Lower leg skin (tissue), 4 donors: ENCODE data around the gene FOXL2. TPM values are rescaled to one million over a fixed set of nuclear protein-coding genes. Genes with fewer than 3 reads are reported as not detected.

Source experiments
- DNase-seq, 2 donors: peaks; one replicate each; pipeline ENCODE4 v3.0.0-alpha.2; 2019; ENCODE audit warnings: low spot score in 2 of 2
- H3K4me3 ChIP-seq: fragments of 200-600 bp; sonication (generic); 2 replicates; pipeline ENCODE4 v1.5.1; 2017; ENCODE audit warnings: mild to moderate bottlenecking, low read depth; ENCODE audit not compliant: poor library complexity, severe bottlenecking
- POLR2A ChIP-seq, 2 donors: fragments of 450-650 bp; IDR thresholded peaks; one replicate each; pipeline ENCODE4 v1.6.1; 2016 to 2017; ENCODE audit warnings: antibody characterized with exemption in 2 of 2, mild to moderate bottlenecking in 1 of 2, moderate library complexity in 1 of 2
- WGBS, 2 donors: methylation state at CpG; one replicate each; pipeline ENCODE4 v1.1.5; 2018; 5-methylcytosine and 5-hydroxymethylcytosine counted together
- intact Hi-C: fragments of 100-400 bp; cut with DNase I; formaldehyde crosslinking; loops from one replicate; pipeline ENCODE4 v1.15.0; 2023; ENCODE audit warnings: low total_unique reads
- total RNA-seq, 4 donors: library from RNA; depleted of rRNA; stranded (reverse); fragments of >200 nt; gene quantifications; one replicate each; pipeline ENCODE4 v1.1.0, GENCODE V29; 2016
- TF ChIP-seq, protein P1 (sequence below), 3 donors: fragments of 450-650 bp; IDR thresholded peaks; one replicate each; pipeline ENCODE4 v1.5.1; 2016; ENCODE audit warnings: antibody characterized with exemption in 3 of 3, mild to moderate bottlenecking in 3 of 3, moderate library complexity in 2 of 3

Gene FOXL2
- total RNA-seq, 4 donors from 2014 or later = not detected

DNA sequence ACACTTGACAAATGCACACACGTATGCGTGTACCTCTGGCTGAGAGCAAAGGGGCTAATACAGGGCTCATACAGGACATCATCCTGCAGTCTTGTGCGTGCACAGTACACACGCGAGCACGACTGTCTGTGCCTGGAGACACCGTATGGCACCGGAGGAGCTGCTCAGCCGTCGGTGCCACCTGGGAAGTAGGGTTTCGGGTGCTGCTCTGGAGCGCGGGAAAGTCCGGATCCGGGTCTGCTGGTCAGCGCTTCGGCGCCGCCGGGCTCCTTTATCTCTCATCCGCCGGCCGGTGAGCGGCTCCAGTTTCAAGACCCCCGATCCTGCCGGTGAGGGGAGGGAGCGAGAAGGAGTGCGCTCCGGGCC lies 9.3 kb downstream of the FOXL2 start:
- intact Hi-C loops = loop anchor here (5.0 kb wide), 1 partner anchor 390 kb away; no protein-coding TSS in a partner anchor
- no peak overlapping the region for H3K4me3 ChIP-seq
- TF ChIP-seq, protein P1, sequence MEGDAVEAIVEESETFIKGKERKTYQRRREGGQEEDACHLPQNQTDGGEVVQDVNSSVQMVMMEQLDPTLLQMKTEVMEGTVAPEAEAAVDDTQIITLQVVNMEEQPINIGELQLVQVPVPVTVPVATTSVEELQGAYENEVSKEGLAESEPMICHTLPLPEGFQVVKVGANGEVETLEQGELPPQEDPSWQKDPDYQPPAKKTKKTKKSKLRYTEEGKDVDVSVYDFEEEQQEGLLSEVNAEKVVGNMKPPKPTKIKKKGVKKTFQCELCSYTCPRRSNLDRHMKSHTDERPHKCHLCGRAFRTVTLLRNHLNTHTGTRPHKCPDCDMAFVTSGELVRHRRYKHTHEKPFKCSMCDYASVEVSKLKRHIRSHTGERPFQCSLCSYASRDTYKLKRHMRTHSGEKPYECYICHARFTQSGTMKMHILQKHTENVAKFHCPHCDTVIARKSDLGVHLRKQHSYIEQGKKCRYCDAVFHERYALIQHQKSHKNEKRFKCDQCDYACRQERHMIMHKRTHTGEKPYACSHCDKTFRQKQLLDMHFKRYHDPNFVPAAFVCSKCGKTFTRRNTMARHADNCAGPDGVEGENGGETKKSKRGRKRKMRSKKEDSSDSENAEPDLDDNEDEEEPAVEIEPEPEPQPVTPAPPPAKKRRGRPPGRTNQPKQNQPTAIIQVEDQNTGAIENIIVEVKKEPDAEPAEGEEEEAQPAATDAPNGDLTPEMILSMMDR (IDR thresholded peaks at IDR 0.05) = no peak
- TF ChIP-seq POLR2A (IDR thresholded peaks at IDR 0.05) = no peak
- no peak for DNase-seq
- 13 to 20% methylated on average over 29 of the region's 29 CpGs for WGBS, 2 donors

DNA sequence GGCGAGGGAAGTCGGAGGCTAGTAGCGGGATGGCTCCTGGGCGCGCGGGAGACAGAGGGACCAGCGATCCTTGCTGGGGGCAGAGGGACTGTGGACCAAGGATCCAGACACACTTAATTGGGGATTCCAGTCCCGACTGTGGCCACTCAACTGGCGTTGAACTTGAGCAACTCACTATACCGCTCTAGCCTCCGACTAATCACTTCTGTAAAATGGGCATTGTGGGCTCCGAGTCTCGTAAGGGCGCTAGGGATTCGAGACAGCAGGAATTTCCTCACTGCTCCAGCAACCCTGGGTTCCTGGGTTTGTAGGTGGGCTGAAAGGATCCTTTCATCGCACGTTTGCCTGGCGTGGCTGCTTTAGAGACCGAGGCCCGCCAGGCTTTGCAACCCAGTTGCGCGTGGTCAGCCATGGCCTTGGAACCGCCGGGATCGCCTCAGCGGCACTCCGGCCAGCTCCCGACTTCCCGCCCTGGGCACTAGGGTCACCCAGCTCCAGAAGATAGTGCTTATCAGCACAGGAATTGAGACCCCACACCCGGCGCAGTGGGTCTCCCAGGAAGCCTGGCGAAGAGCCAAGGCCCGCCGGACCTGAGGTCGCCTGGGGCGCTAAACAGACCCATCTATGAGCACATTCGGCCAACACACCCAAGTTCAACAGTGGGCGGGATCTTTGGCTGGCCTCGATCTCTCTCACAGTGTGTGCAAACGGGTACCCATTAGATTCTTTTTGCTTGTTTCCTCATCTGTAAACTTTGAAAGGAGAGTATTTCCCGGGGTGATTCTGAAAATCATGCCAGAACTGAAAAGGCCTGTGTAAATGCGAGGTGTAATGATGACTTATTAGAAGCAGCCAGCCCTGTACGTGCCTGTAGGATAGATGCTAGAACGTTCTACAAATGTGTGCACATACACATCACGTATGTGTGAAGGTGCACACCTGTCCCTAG lies 9.9 kb downstream of the FOXL2 start:
- intact Hi-C loops = loop anchor here (5.0 kb wide), 1 partner anchor 390 kb away; no protein-coding TSS in a partner anchor
- TF ChIP-seq, protein P1 (IDR thresholded peaks at IDR 0.05) = no peak
- TF ChIP-seq POLR2A (IDR thresholded peaks at IDR 0.05) = no peak
- no peak for DNase-seq
- WGBS, 2 donors = 11 to 15% methylated on average over 26 to 43 of the region's 45 CpGs
- no peak overlapping the region for H3K4me3 ChIP-seq

DNA sequence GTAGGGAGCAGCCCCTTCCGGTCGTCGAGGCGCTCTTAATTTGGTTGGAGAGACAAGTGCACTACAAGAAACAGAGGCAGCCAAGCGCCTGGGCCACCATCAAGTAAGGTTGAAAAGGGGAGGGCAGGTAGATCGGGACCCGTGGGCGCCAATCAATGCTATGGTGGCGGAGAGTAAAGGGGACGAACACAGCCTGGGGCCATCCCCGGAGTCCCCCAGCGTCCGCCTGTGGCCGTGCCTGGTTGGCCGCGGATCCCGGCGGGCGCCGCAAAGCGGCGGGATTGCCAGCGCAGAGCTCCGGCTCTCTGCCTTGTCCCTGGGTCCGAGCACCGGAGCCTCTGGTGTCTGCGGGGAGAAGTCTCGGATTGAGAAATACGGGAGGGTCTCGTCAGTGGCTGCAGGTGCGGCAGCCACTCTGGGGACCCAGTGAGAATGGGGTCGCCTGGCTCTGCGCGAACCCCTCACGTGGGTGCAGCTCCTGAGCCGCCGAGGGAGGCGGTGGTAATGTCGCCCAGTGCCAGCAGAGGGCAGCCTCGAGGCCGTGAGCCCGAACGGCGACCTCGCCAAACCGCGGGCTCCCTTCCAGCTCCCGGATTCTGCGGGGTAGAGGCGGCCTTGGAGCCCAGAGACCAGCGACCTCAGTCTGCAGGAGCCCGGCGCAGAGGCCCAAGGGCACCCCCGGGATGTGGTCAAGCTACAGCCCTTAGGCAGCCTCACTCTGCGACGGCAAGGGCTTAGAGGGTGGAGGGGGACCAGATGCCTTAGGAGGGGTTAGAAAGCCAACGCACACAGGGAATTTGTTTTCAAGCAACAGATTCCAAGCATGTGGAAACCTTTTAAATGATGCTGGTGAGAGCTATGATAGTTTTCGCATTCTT lies 10.8 kb downstream of the FOXL2 start:
- no peak overlapping the region for H3K4me3 ChIP-seq
- 5 to 9% methylated on average over 36 to 43 of the region's 58 CpGs for WGBS, 2 donors
- TF ChIP-seq, protein P1 (IDR thresholded peaks at IDR 0.05) = peak in 1 of 3 donors; percentile 28
- no peak for TF ChIP-seq POLR2A (IDR thresholded peaks at IDR 0.05)
- intact Hi-C loops = loop anchor here (5.0 kb wide), 1 partner anchor 391 kb away; no protein-coding TSS in a partner anchor
- DNase-seq = peak; percentile 52 to 94

DNA sequence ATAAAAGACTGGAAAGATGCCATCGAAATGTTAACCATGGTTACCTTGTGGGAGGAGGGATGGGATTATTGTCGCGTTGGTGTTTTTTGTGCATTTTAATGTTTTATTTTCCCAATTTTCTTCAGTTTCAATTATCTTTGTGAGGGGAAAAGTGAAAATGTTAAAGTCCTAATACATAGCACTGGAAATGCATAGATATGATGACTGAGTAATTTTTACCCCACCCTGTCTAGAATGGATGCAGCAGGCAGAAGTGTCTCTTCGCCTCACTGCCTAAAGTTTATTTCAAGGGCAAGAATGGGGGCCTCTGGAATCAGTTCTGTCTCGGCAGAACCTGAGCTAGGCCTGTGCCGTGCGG lies 11.5 kb downstream of the FOXL2 start:
- WGBS, 2 donors = 80 to 83% methylated on average over 7 of the region's 7 CpGs
- no peak overlapping the region for H3K4me3 ChIP-seq
- TF ChIP-seq, protein P1 (IDR thresholded peaks at IDR 0.05) = no peak
- no peak for TF ChIP-seq POLR2A (IDR thresholded peaks at IDR 0.05)
- intact Hi-C loops = loop anchor here (5.0 kb wide), 1 partner anchor 392 kb away; no protein-coding TSS in a partner anchor
- no peak for DNase-seq

DNA sequence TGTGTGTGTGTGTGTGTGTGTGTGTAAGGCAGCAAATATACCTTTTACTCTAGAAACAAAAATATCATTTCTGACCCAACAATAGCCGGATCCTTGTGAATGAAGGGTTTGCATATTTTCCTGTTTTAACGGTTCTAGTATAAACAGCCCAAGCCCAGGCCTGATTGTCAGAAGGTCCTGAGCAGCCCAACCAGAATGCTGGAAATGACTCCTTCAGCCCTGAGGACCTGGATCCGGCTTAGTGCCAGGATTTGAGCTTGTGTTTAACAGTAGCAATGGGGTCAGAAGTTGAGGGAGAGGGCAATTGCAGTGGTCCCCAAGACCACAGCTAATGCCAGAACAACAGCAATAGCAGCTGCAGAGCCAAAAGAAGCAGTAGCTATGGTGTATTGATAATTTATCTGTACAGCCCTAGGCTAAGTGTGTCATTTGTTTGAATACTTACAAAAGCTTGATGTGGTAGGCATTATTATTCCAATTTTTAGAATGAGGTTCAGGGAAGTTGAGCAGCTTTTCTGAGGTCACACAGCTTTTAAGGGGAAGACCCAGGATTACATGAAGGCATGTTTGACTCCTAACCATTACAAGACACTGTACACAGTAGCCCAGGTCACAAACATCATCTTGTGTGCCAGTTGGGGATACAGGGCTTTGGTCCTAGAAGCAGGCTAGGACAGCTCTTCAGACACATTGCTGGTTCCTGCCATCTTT lies 12.8 kb downstream of the FOXL2 start:
- intact Hi-C loops = no loop called here
- DNase-seq = no peak
- no peak for TF ChIP-seq POLR2A (IDR thresholded peaks at IDR 0.05)
- TF ChIP-seq, protein P1 (IDR thresholded peaks at IDR 0.05) = no peak
- no peak overlapping the region for H3K4me3 ChIP-seq
- WGBS, 2 donors = 58% methylated on average over 3 of the region's 3 CpGs
